ENCODE measurements around the gene XKRX.

Gene XKRX

DNA sequence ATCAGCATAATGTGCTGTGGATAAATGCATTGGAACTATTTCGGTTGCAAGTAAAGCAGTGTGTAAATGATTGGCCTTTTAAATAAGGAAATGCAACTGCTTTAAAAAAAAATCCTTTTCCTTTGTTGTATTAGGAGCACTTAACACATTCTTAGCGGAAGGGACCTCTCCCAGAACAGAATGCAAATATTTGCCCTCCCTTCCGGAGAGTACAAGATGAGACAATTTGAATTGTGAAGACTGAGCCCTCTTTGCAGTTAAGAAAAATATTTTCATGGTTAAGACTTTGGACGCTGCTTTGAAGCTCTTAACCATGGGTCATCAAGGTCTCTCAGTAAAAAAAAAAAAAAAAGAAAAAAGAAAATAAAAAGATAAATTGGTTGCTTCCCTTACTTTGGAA, 45.1 kb downstream of the XKRX start:
- DNase-seq: no peak

DNA sequence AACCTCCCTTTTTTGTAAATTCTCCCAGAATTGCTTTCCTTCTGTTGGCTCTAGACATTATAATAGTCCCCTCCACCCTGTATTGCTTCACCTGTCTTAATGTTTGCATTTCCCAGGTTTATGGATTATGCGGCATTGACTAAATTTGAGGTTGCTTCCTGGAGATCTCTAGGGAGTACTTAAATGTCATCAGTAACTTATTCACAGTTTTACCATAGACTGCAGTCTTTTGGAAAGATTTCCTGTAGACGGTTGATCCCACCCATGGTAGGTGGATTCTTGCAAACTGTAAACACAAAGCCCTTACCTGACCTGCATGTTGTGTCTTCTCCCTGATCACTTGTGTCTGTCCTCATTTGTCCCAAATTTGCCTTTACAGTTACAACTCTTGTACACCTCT, 48.3 kb downstream of the XKRX start:
- DNase-seq: no peak

DNA sequence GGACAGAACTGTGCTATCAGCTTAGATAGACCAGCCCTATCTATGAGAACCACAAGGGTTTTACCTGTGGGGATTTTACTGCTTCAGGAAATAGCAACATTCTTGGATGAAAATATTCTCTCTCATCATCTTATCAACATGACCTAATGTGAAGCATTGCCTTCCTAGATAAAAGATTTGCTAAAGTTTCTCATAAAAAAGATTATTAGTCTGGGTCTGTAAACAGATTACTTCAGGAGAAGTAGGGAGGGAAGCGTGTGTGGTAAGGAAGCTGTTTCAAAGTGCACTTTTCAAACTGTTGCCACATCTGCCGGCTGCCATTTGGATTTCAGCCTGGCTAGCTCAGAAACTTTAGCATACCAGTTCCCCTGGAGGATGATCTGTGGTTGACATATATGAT, 54.4 kb downstream of the XKRX start, which contains the start of gene NOX1:
Gene NOX1, minus strand, starts transcription at position 35 of the 400 bp plus-strand sequence. CDS start 220 bp downstream, outside the sequence.
- no peak for DNase-seq

GRCh38 chrX:100871594-100872560, 56.8 kb downstream of the XKRX start:
- DNase-seq: no peak

GRCh38 chrX:100870527-100870926, 58.2 kb downstream of the XKRX start:
- no peak for DNase-seq

- DNase-seq: no peak
These were observed 60.4 kb downstream of the XKRX start for GRCh38 chrX:100868273-100868672.

DNA sequence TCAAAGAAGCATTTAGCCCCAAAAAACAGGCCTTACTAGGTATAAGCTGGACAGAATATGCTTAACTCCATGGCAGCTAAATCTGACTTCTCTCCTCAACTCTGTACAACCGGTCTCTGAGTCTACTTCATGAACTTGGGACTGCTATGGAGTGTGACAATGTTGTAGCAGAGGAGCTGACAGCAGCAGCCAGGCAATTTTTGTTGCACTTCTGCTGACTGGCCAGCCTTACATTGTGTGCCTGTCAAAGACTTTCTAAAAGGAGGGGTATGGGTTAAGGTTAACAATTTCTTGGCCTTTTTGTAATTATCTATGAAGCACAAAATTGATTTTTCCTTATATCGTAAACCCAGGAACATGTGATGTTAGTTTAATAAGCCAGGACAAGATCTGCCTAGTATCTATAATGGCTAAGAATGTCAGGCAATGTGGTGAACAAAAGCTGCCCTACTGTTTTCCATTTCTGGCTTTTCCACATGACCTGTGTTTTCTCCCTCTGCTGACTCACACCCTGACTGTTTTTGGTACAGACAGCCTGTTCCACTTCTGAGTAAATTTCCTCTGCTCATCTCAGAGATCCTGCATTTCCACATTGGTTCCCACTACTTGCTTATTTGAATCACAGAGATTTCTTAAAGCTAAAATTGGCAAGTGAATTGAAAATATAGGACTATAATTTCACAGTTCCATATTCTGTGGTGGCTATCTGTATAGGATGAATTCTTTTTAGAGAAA, 63.9 kb downstream of the XKRX start:
- no peak for DNase-seq
